Activated T-cell treated with anti-CD3 and anti-CD28 coated beads, Interleukin-2, amount 50 U/mL, for 4 hours (primary cell): ENCODE data around the gene CDK8. TPM values are rescaled to one million over a fixed set of nuclear protein-coding genes. Genes with fewer than 3 reads are reported as not detected.

Source experiments
- ATAC-seq, 2 donors: fragments of 200-7000 bp; cut with Tn5 transposase; one replicate each; pipeline ENCODE4 v1.10.0; 2021
- DNase-seq: peaks from one replicate; pipeline ENCODE4 v3.0.0-alpha.2; 2020
- H3K27me3 Mint-ChIP-seq: one replicate; pipeline ENCODE4 v1.8.0; 2021; ENCODE audit warnings: low read depth, mixed read lengths
- H3K36me3 Mint-ChIP-seq: one replicate; pipeline ENCODE4 v1.8.0; 2022; ENCODE audit warnings: mixed read lengths; ENCODE audit not compliant: insufficient read depth
- H3K4me1 Mint-ChIP-seq: one replicate; pipeline ENCODE4 v1.8.0; 2021; ENCODE audit warnings: low read depth, mixed read lengths
- H3K4me3 Mint-ChIP-seq: one replicate; pipeline ENCODE4 v1.8.0; 2021; ENCODE audit warnings: mild to moderate bottlenecking, moderate library complexity, mixed read lengths
- H3K9me3 Mint-ChIP-seq: one replicate; pipeline ENCODE4 v1.8.0; 2021; ENCODE audit warnings: mixed read lengths
- total RNA-seq, 3 donors: library from RNA; stranded (reverse); gene quantifications; one replicate each; pipeline ENCODE4 v1.2.1, GENCODE V29; 2021

CDK8 gene
- total RNA-seq, 3 donors from 2014 or later = 21.1 to 23.6 (median 23.0) TPM

DNA sequence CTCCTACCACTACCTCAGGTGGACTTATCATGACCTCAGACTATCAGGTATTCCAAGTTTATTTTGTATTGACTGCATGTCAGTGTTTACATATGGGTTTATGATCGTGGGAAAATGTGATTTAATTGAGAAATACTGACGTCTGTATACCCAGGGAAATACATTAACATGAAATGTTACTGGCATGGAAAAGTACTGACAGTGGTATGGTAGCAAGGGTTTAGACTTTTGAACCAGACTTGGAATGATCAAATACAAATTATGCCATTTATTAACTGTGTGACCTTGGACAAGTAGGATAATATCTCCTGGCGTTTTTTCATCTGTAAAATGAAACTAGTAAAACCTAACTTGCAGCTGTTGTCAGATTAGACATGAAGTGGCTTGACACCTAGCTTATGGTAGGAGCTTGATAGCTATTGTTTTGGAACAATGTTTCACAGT, 147.7 kb downstream of the CDK8 start:
- ATAC-seq (no peak), DNase-seq (no peak)
- Mint-ChIP-seq H3K9me3 (no peaks in the 10 kb centered on the region), H3K4me1 (no peaks in the 10 kb centered on the region), H3K36me3 (peaks cover 32% of the 10 kb centered on the region), H3K27me3 (no peaks in the 10 kb centered on the region), H3K4me3 (no peak overlapping the region)

DNA sequence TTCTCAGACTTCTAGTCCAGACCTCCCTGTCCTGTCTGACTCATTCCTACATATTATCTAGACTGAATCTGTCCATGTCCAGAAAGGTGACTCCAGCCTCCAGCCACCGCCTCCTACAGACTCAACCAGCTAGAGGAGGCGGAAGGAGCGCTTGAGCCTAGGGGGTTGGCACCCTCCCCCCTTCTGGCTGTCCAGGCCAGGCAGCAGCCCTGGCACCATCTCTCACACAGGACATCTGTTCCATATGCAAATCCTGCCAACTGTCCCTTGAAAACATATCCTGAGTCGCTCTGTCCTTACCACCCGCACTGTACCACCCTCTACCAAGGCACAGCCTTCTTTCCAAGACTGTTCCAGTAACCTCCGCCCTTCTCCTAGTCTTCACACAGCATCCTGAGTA, 152.9 kb downstream of the CDK8 start:
- no peak for DNase-seq
- no peaks in the 10 kb centered on the region for H3K9me3 Mint-ChIP-seq
- peaks cover 29% of the 10 kb centered on the region for H3K36me3 Mint-ChIP-seq
- no peak overlapping the region for H3K4me3 Mint-ChIP-seq
- H3K27me3 Mint-ChIP-seq = no peaks in the 10 kb centered on the region
- H3K4me1 Mint-ChIP-seq = no peaks in the 10 kb centered on the region
- ATAC-seq = no peak

DNA sequence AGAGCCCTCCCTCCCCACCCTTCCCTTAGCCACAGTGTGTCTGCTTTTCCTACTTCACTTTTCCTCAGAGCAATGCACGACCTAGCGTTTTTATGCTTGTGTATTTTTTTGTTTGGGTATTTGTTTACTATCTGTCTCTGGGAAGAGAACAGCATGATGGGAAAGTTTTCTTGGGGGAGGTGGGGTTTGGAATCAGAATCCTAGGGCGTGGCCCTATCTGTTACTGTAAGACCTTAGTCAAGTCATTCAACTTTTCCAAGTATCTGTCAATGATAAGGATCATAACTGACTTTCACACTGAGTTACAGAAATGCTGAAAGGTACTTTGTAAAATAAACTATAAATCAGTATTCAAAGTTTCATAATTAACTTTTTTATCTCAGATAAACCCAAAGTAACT, 157.3 kb downstream of the CDK8 start:
- no peaks in the 10 kb centered on the region for H3K4me1 Mint-ChIP-seq
- H3K9me3 Mint-ChIP-seq = peaks cover 11% of the 10 kb centered on the region
- no peak for DNase-seq
- no peak for ATAC-seq
- no peak overlapping the region for H3K4me3 Mint-ChIP-seq
- peaks cover 16% of the 10 kb centered on the region for H3K36me3 Mint-ChIP-seq
- H3K27me3 Mint-ChIP-seq = no peaks in the 10 kb centered on the region

DNA sequence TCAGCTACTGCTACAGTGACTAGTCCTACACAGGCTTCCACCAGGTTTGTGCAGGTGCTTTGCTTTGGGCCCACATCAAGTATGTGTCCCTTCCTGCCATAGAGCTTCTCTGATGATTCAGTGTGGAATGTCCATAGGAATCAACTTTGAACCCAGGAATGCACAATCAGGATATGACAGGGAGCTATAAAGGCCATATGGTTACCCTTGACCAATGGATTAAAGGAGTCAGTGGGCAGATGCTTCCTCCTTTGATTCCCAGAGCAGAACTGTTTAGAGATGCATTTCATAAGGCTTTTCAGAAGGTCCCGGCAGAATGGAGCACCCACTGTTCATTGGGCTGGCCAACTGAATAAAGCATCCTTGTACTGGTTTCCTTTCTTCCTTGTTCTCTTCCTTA, 158.3 kb downstream of the CDK8 start:
- DNase-seq (no peak), ATAC-seq (no peak)
- Mint-ChIP-seq H3K27me3 (no peaks in the 10 kb centered on the region), H3K4me3 (no peak overlapping the region), H3K36me3 (peaks cover 8% of the 10 kb centered on the region), H3K4me1 (no peaks in the 10 kb centered on the region), H3K9me3 (peaks cover 11% of the 10 kb centered on the region)

DNA sequence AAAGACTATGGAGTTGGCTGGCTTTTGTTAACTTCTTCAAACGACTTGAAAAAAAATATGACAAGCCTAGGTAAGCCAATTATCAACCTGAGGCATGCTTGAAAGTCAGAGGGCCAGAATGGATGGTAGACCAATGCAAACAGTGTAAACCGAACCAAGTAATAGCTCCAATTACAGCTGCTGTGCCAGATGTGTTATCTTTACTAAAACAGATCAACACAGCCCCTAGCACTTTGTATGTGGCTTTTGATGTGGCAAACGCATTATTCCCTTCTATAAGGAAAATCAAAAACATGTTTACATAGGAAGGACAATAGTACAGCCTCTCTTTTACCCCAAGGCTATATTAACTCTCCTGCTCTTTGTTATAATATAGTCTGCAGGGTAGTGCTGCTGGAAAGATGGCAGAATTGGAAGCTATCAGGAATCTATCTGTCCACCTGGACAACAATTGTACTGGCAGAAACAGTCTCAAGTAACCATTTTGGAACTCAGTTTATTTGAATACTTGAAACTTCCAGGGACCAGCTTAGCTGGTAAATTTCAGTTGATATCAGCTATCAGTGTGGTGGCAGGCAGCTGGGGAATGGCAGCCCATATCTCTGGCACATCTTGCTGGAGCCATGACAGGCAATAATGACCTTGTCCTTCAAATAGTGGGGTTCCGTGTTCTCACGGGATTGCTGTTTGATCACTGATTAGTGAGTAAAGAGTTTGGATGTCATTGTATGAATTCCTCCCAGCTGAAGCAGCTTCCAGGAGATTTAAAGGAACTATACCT, 159.2 kb downstream of the CDK8 start:
- no peak for DNase-seq
- Mint-ChIP-seq H3K4me3 (no peak overlapping the region), H3K4me1 (no peaks in the 10 kb centered on the region), H3K27me3 (no peaks in the 10 kb centered on the region), H3K36me3 (peaks cover 8% of the 10 kb centered on the region), H3K9me3 (peaks cover 11% of the 10 kb centered on the region)
- ATAC-seq = no peak

DNA sequence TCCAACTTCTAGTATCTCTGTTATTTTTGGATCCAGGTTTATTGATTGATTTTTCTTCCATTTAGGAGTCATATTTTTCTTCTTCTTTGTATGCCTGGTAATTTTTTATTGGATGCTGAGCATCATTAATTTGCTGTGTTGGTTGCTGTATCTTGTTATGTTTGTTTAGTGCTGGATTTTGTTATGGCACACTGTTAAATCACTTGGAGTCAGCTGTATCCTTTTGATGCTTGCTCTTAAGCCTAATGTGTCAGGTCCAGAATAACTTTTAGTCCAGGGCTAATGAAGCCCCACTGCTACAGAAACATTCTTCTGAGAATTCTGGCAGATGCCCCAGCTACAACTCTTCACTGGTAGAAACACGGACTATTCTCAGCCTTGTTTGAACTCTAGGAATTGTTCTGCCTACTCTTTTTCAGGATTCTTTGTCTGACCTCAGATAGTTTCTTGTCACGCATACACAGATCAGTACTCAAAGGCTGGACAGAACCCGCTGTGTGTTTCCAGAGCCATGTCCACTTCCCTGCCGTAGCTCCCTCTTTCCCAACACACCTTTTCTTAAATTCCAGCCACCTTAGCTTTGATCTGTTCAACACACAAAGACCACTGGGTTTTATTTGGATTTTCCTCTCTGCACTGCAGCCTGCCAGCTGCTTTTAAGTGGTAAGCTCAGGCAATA, 166.5 kb downstream of the CDK8 start:
- Mint-ChIP-seq H3K27me3 (peaks cover 11% of the 10 kb centered on the region), H3K4me1 (no peaks in the 10 kb centered on the region), H3K9me3 (no peaks in the 10 kb centered on the region), H3K36me3 (no peaks in the 10 kb centered on the region), H3K4me3 (no peak overlapping the region)
- DNase-seq = no peak
- ATAC-seq = no peak

DNA sequence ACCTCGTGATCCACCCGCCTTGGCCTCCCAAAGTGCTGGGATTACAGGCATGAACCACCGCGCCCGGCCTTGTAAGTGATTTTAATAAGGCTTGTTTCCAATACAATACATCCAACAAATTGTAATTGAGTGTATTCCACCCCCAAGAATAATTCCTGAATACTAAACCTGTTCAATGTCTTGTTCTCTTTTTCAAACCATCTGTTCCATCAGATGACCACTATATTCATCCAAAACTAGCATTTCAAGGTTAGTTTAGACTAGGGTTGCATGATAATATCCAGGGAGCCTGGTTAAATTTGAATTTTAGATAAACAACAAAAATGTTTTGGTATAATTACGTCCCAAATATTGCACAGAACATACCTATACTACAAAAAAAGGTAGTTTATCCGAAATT, 168.1 kb downstream of the CDK8 start:
- Mint-ChIP-seq H3K36me3 (no peaks in the 10 kb centered on the region), H3K9me3 (no peaks in the 10 kb centered on the region), H3K27me3 (peaks cover 11% of the 10 kb centered on the region), H3K4me1 (no peaks in the 10 kb centered on the region), H3K4me3 (no peak overlapping the region)
- no peak for DNase-seq
- no peak for ATAC-seq

DNA sequence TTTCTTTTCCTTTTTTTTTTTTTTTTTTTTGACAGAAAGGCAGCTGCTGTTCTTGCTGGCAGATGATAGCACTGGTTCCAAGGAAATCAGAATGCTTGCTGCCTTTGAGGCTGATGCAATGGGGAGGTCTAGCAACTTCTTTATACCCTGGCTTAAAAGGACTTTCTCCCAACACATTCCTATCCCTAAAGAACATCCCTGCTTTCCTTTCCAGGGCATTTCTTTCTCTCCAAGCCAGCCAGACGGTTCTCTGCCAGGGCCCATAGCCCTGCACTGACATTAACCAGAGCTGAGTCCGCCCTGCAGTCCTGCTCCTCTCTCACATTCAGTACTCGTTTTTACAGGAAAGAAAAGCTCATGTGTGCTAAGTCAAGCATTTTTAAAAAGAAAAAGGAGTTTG, 169.7 kb downstream of the CDK8 start:
- Mint-ChIP-seq H3K9me3 (no peaks in the 10 kb centered on the region), H3K4me3 (no peak overlapping the region), H3K27me3 (peaks cover 13% of the 10 kb centered on the region), H3K36me3 (no peaks in the 10 kb centered on the region), H3K4me1 (no peaks in the 10 kb centered on the region)
- ATAC-seq (no peak), DNase-seq (no peak)

DNA sequence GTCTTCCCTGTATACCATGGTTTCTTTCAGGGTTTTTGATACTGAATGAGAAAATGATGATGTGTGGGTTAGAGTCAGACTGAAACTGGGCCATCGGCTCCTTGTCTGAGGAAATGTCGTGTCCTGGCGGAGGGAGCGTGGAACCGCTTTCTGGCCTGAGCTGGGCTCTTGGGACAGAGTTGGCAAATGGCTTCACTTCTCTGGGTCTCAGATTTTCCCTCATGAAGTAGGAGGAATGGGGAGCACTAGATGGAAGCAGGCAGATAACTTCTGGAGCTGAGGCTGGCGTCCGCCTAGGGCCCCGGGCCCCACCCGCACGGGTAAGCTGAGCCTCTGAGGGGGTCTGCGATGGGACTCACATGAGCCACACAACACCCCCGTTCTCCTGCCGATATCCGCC, 170.3 kb downstream of the CDK8 start:
- Mint-ChIP-seq H3K4me1 (no peaks in the 10 kb centered on the region), H3K4me3 (no peak overlapping the region), H3K27me3 (peaks cover 13% of the 10 kb centered on the region), H3K36me3 (no peaks in the 10 kb centered on the region), H3K9me3 (no peaks in the 10 kb centered on the region)
- DNase-seq (no peak), ATAC-seq (no peak)

DNA sequence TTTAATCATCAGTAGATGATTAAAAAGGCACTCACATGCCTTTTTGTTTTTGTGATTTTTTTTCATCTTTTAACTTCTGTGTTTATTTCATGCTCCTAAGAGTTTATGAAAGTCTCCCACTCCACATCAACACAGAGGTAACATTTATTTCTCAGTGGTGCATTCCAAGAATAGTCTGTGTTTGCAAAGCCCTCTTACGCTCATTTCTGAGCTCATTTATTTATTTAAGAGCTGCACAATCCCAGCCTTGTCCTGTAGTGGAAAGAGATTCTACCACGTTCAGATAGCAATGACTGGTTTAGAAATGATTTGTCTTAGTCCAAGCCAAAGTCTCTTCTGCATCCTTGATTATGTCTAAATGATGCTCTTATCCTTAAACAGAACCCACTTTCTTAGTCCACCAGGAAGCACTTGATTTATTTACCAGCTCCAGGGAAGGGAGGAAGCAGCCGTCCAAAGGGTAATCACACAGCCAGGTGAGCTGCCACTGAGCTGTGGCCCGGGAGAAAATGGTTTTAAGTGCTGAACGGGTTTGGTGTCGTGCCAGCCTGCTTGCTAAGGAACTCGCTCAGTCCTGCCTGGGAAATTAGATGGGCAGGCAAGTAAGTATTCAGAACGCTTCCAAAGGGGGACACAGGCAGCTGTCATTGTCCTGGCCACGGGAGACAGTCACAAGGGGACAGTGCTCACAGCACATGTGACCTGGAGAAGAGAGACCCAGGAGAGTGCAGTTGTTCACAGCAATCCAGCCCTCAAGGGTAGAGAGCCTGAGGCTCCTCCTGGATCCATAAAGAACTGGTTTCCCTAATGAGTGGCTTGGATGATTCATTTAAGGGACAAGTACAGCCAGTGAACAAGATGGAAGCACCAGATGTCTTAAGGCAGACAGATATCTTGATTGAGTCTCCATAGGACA, 171.8 kb downstream of the CDK8 start:
- no peaks in the 10 kb centered on the region for H3K36me3 Mint-ChIP-seq
- ATAC-seq (no peak), DNase-seq (no peak)
- H3K4me3 Mint-ChIP-seq = no peak overlapping the region
- peaks cover 13% of the 10 kb centered on the region for H3K27me3 Mint-ChIP-seq
- H3K4me1 Mint-ChIP-seq = no peaks in the 10 kb centered on the region
- no peaks in the 10 kb centered on the region for H3K9me3 Mint-ChIP-seq

DNA sequence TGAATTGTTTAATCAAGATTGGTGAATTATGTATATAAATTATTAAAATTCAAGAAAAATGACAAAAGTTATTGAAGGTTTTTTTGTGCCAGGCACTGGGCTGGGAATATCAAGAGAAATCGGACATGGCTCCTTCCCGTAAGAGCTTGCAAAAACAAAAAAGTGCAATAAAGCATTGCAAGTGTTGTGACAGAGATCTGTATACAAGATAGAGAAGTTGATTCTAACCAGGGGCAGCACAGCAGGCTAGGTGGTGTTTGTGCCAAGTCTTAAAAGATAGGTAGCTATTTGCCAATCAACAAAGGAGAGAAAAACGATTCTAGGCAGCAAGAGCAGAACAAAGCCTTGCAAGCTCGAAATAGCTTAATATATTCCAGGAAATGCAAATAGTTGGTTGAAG, 179.8 kb downstream of the CDK8 start:
- Mint-ChIP-seq H3K36me3 (no peaks in the 10 kb centered on the region), H3K4me1 (no peaks in the 10 kb centered on the region), H3K9me3 (peaks cover 25% of the 10 kb centered on the region), H3K4me3 (no peak overlapping the region), H3K27me3 (peaks cover 5% of the 10 kb centered on the region)
- no peak for DNase-seq
- ATAC-seq = no peak

DNA sequence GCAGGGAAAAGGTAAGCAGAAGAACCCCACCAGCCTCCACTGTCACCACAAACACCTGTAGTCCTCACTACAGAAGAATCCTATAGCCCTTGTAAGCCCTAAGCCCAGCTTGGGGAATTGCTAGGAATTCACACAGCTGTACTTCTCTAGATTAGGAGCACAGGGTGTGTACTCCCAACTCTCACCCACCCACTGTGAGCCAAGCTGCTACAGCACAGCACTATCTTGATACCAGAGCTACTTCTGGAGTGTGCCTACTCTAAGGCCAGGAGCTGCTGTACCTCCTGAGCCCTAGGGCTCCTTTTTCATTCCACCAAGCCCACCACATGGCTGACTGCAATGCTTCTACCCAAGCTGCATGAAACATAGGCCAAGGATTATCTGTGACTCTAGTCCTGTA, 181.2 kb downstream of the CDK8 start:
- no peaks in the 10 kb centered on the region for H3K36me3 Mint-ChIP-seq
- H3K9me3 Mint-ChIP-seq = peaks cover 25% of the 10 kb centered on the region
- H3K27me3 Mint-ChIP-seq = peaks cover 5% of the 10 kb centered on the region
- ATAC-seq (no peak), DNase-seq (no peak)
- no peaks in the 10 kb centered on the region for H3K4me1 Mint-ChIP-seq
- no peak overlapping the region for H3K4me3 Mint-ChIP-seq

DNA sequence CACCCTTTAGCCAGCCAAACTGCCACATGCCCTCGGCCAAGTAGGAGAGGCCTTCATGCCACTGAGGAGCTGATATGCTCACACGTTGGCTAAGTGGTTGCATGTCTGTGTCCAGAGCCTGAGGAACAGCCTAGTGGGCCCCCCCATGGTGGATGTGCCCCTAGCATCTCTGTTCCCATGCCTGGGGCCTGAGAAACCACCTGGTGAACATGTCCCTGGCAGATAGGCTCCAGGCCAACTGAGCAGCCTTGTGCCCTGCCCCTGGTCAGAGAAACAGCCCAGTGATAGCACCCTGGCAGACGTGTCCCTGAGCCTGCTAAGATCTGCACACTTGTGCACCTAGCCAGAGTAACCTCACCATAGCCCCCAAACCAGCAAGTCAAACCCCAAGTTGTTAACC, 181.7 kb downstream of the CDK8 start:
- Mint-ChIP-seq H3K36me3 (no peaks in the 10 kb centered on the region), H3K27me3 (peaks cover 5% of the 10 kb centered on the region), H3K9me3 (peaks cover 25% of the 10 kb centered on the region), H3K4me3 (no peak overlapping the region), H3K4me1 (no peaks in the 10 kb centered on the region)
- DNase-seq (no peak), ATAC-seq (no peak)

DNA sequence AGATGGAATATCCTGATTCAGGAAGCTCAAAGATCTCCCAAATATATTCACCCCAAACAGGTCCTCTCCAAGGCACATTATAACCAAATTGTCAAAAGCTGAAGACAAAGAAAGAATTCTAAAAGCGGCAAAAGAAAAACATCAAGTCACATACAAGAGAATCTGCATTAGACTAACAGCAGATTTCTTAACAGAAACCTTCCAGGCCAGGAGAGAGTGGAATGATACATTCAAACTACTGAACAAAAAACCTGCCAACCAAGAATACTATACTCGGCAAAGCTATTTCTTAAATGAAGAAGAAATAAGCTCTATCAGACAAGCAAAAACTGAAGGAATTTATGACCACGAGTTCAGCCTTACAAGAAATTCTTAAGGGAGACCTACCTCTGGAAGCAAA, 183.0 kb downstream of the CDK8 start:
- no peaks in the 10 kb centered on the region for H3K4me1 Mint-ChIP-seq
- peaks cover 25% of the 10 kb centered on the region for H3K9me3 Mint-ChIP-seq
- no peak overlapping the region for H3K4me3 Mint-ChIP-seq
- ATAC-seq (no peak), DNase-seq (no peak)
- H3K27me3 Mint-ChIP-seq = peaks cover 5% of the 10 kb centered on the region
- no peaks in the 10 kb centered on the region for H3K36me3 Mint-ChIP-seq
